Parathyroid adenoma (tissue), 2 donors: ENCODE measurements around the gene DLGAP1.

Experiments used
- H2AFZ ChIP-seq: fragments of 300-600 bp; sonication (generic); one replicate; pipeline ENCODE4 v1.7.0; 2017; ENCODE audit warnings: antibody characterized with exemption, mild to moderate bottlenecking
- H3K27ac ChIP-seq: fragments of 300-600 bp; sonication (generic); one replicate; pipeline ENCODE4 v1.7.0; 2017
- H3K27me3 ChIP-seq: fragments of 300-600 bp; sonication (generic); one replicate; pipeline ENCODE4 v1.7.0; 2017; ENCODE audit warnings: low read length; ENCODE audit not compliant: control insufficient read depth, insufficient read depth
- H3K36me3 ChIP-seq: fragments of 300-600 bp; sonication (generic); one replicate; pipeline ENCODE4 v1.7.0; 2017; ENCODE audit warnings: low read length; ENCODE audit not compliant: control insufficient read depth, insufficient read depth
- H3K4me1 ChIP-seq: fragments of 300-600 bp; sonication (generic); one replicate; pipeline ENCODE4 v1.7.0; 2017; ENCODE audit warnings: control low read depth
- H3K4me2 ChIP-seq: fragments of 300-600 bp; sonication (generic); one replicate; pipeline ENCODE4 v1.7.0; 2017; ENCODE audit warnings: low read length
- H3K4me3 ChIP-seq: fragments of 300-600 bp; sonication (generic); one replicate; pipeline ENCODE4 v1.7.0; 2017; ENCODE audit warnings: low read depth, low read length
- H3K79me2 ChIP-seq: fragments of 300-600 bp; sonication (generic); one replicate; pipeline ENCODE4 v1.7.0; 2017; ENCODE audit warnings: control low read depth
- H3K9ac ChIP-seq: fragments of 300-600 bp; sonication (generic); one replicate; pipeline ENCODE4 v1.7.0; 2017; ENCODE audit warnings: mild to moderate bottlenecking
- H3K9me3 ChIP-seq: fragments of 300-600 bp; sonication (generic); one replicate; pipeline ENCODE4 v1.7.0; 2017; ENCODE audit warnings: low read length; ENCODE audit not compliant: control insufficient read depth
- CTCF ChIP-seq: fragments of 300-600 bp; sonication (generic); IDR thresholded peaks from one replicate; pipeline ENCODE4 v1.7.0; 2017; ENCODE audit warnings: antibody characterized with exemption, mild to moderate bottlenecking
- donor health status: primary hyperparathyroidism.

DLGAP1 gene

DNA sequence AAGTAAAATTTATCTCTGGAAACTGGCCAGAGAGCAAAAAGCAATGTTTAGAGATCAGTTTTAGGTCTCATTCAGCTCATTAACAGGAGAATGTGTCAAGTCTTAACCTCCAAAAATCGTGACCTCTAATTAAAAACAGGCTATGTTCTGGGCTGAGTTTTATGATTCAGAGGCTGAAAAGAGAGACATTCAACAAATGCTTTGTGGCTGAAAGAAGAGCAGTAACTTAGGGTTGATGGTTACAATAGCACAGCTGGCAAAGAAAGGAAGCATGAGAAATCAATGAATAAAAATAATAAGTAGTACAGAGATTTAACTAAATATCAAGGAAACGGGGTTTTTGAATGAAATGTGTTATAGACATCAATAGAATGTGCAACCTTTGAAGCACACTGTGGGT lies 992.1 kb downstream of the DLGAP1 start:
- no peaks in the 10 kb centered on the region for H3K9me3 ChIP-seq
- no peak for TF ChIP-seq CTCF
- no peaks in the 10 kb centered on the region for H3K79me2 ChIP-seq
- H3K4me2 ChIP-seq, result no peak overlapping the region
- H2AFZ ChIP-seq, result no peak overlapping the region
- no peaks in the 10 kb centered on the region for H3K36me3 ChIP-seq
- H3K27ac ChIP-seq, result no peak overlapping the region
- no peaks in the 10 kb centered on the region for H3K4me1 ChIP-seq
- H3K9ac ChIP-seq, result no peak overlapping the region
- no peaks in the 10 kb centered on the region for H3K27me3 ChIP-seq
- no peak overlapping the region for H3K4me3 ChIP-seq

DNA sequence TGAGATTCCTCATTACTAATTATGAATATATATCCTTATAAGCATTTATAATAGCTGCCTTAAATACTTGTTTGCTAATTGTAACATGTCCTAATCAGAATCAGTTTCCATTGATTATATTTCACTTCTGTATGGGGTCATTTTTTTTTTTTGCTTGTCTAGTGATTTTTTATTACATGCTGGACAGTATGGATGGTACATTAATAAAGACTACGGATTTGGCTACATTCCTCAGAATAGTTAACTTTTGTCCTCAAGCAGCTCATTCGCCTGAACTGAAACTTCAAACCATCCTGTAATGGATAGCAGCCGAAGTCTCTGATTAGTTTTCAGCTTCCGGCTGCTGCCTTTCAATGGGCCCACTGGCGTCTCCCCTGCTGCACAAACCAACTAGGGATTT lies 993.4 kb downstream of the DLGAP1 start:
- Histone ChIP-seq H3K4me1 (no peaks in the 10 kb centered on the region), H3K9ac (no peak overlapping the region), H3K79me2 (no peaks in the 10 kb centered on the region), H3K27ac (no peak overlapping the region), H3K9me3 (no peaks in the 10 kb centered on the region), H3K27me3 (no peaks in the 10 kb centered on the region), H3K4me2 (no peak overlapping the region), H3K4me3 (no peak overlapping the region), H3K36me3 (no peaks in the 10 kb centered on the region), H2AFZ (no peak overlapping the region)
- no peak for TF ChIP-seq CTCF

GRCh38 chr18:3460823-3461398 lies 994.2 kb downstream of the DLGAP1 start:
- no peaks in the 10 kb centered on the region for H3K36me3 ChIP-seq
- H2AFZ ChIP-seq, result no peak overlapping the region
- no peak overlapping the region for H3K4me3 ChIP-seq
- no peak overlapping the region for H3K27ac ChIP-seq
- no peak overlapping the region for H3K9ac ChIP-seq
- TF ChIP-seq CTCF, result no peak
- no peak overlapping the region for H3K4me2 ChIP-seq
- no peaks in the 10 kb centered on the region for H3K27me3 ChIP-seq
- H3K79me2 ChIP-seq, result no peaks in the 10 kb centered on the region
- H3K9me3 ChIP-seq, result no peaks in the 10 kb centered on the region
- no peaks in the 10 kb centered on the region for H3K4me1 ChIP-seq

DNA sequence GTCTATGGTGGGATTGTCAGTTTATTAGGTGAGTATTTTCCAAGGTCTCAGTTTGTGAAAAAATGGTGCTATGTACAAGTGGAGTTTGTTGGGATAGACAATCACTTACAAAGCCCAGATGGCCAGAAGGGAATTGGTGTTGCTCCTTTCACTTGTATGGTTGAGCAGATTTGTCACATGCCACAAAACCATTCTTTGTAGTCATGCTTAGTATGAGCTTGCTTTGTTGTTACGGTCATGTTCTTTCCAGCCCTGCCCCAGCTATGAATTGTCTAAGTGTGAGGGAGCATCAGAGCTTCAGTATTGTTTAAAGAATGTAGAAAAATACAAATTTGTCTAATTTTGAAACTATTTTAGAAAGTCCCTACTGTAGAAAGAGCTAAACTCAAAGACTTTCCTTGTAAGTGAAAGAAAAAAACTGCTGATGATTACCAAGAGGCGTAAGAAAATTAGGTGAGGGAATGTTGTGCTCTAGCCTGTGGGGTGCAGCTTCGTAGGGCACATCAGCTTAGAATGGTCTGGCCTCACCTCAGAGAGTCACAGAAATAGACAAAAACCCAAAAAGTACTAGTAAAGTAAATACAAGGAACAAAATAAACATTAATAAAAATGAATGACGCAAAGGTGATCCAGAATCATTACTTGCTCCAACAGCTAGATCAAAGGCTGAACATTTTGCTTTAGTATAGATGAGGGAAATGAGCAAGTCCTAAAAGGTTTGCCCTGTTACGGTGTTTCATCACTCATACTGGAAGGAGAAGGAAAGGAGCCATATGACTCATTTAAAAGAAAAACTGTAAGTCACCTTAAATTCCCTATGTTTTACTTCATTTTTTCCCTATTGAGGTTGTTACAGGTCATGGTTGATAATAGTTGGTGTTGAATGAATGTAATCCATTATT lies 995.9 kb downstream of the DLGAP1 start:
- Histone ChIP-seq H3K9ac (no peak overlapping the region), H3K79me2 (peaks cover 6% of the 10 kb centered on the region), H2AFZ (no peak overlapping the region), H3K27ac (no peak overlapping the region), H3K9me3 (no peaks in the 10 kb centered on the region), H3K4me2 (no peak overlapping the region), H3K4me3 (no peak overlapping the region), H3K27me3 (no peaks in the 10 kb centered on the region), H3K4me1 (peaks cover 8% of the 10 kb centered on the region), H3K36me3 (no peaks in the 10 kb centered on the region)
- TF ChIP-seq CTCF, result no peak
